ENCODE measurements around the gene RPS21.
"Not testable (repeated sequence)": the region's sequence is repeated elsewhere in the genome, so short reads cannot be mapped to it uniquely, and the experiment has no call there.

RPS21 gene

GRCh38 chr20:62411479-62412193, 24.7 kb downstream of the RPS21 start:
- no peak for DNase-seq (ENCODE audit: low read depth in 3 of 3)

GRCh38 chr20:62412194-62413024, 25.5 kb downstream of the RPS21 start:
- DNase-seq (ENCODE audit: low read depth in 3 of 3) = no peak

- no peak for DNase-seq (ENCODE audit: low read depth in 3 of 3)
These were observed 26.2 kb downstream of the RPS21 start for GRCh38 chr20:62413025-62413570.

- DNase-seq (ENCODE audit: low read depth in 3 of 3) = no peak
These were observed 27.1 kb downstream of the RPS21 start for GRCh38 chr20:62413896-62414481.

- DNase-seq (ENCODE audit: low read depth in 3 of 3) = no peak
These were observed 28.6 kb downstream of the RPS21 start for GRCh38 chr20:62415354-62416111.

- no peak for DNase-seq (ENCODE audit: low read depth in 3 of 3)
These were observed 30.0 kb downstream of the RPS21 start for GRCh38 chr20:62416651-62417637.

GRCh38 chr20:62417981-62418708, 31.2 kb downstream of the RPS21 start:
- DNase-seq (ENCODE audit: low read depth in 3 of 3) = no peak

- DNase-seq (ENCODE audit: low read depth in 3 of 3) = no peak
These were observed 32.0 kb downstream of the RPS21 start for GRCh38 chr20:62418709-62419487.

GRCh38 chr20:62419759-62420158, 32.9 kb downstream of the RPS21 start:
- no peak for DNase-seq (ENCODE audit: low read depth in 3 of 3)

GRCh38 chr20:62420846-62421715, 34.2 kb downstream of the RPS21 start:
- no peak for DNase-seq (ENCODE audit: low read depth in 3 of 3)

GRCh38 chr20:62421716-62421990, 34.8 kb downstream of the RPS21 start:
- no peak for DNase-seq (ENCODE audit: low read depth in 3 of 3)

- DNase-seq (ENCODE audit: low read depth in 3 of 3) = no peak
These were observed 35.9 kb downstream of the RPS21 start for GRCh38 chr20:62422636-62423325.

- DNase-seq (ENCODE audit: low read depth in 3 of 3) = no peak
These were observed 36.4 kb downstream of the RPS21 start for GRCh38 chr20:62423326-62423706.

GRCh38 chr20:62424249-62425107, 37.6 kb downstream of the RPS21 start:
- no peak for DNase-seq (ENCODE audit: low read depth in 3 of 3)

- DNase-seq (ENCODE audit: low read depth in 3 of 3) = no peak
These were observed 38.6 kb downstream of the RPS21 start for GRCh38 chr20:62425281-62426058.

- DNase-seq (ENCODE audit: low read depth in 3 of 3) = not testable (repeated sequence)
These were observed 39.1 kb downstream of the RPS21 start for GRCh38 chr20:62426059-62426348.
